DMS153 (cell line): Measurements from ENCODE around the gene PLA2G2C.

Experiments used
- DNase-seq: peaks from one replicate; lab custom pipeline; 2025; lab: John Stamatoyannopoulos, UW

The PLA2G2C gene

DNA sequence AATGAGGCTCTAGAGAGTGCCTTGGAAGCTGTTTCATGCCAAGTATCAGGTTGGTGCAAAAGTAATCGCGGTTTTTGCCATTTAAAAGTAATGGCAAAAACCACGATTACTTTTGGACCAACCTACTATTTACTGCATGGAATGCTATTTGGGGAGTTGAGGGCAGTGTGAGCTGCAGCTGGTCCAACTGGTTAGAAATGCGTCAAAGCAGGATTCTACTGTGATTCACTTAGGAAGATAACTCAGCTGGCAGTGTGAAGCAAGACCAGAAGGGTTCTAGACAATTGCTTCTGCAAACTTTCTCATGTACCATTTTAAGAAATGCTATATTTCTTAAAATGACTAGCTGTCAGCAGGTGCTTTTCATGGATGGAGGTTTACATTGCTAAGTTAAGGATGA, 21.2 kb upstream of the PLA2G2C start:
- no peak for DNase-seq

DNA sequence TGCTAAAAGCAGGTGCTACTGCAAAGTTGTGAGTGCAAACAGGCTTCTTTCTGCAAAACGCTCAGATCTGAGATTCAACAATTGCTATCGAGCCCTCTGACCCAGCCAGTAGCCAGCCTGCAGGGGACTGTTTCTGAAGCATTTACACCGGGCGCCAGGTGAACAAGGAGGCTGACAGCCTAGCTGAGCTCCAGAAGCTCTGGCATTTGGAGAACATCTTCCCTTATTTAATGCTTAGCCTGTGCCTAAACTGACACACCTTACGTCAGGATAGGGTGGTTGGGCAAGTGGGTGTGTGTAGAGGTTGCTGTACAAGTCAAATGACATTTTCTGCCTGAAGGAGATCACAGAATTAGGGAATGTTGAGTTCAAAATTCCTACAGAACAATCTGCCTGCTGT, 15.8 kb upstream of the PLA2G2C start:
- no peak for DNase-seq

DNA sequence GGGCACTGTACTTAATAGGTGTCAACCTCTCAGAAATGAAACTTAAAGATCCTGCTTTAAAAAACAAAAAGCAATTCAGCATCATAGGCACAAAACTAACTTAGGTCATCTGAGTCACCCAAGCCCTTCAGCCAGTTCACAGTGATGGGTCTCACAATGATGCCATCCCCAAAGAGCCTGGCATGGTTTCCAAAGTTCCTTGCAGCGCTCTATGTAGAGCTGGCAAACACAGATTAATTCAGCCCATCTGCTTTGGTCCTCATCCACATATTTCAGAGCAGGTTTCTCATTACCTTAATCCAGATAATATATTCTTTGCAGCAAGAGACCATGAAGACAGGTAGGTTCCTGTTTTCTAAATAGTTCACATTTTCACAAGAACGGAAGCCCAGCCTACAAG, 14.6 kb upstream of the PLA2G2C start:
- no peak for DNase-seq

DNA sequence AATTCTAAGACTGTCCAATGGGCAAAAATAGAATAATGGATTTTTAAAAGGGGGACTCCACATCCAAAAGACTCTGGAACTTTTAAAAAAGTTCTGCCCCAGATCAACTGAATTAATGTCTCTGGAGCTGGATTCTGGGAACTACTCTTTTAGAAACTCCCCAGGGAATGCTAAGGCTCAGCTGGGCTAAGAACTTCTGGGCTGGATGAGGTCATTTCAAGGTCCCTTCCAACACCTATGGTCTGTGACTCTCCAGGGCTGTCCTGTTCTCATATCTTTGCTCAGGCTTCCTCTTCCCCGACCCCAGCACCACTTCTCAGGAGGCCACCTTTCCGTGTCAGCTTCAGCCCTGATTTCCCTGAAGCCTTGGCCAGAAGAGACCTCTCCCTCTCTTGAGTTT, 13.5 kb upstream of the PLA2G2C start:
- no peak for DNase-seq

DNA sequence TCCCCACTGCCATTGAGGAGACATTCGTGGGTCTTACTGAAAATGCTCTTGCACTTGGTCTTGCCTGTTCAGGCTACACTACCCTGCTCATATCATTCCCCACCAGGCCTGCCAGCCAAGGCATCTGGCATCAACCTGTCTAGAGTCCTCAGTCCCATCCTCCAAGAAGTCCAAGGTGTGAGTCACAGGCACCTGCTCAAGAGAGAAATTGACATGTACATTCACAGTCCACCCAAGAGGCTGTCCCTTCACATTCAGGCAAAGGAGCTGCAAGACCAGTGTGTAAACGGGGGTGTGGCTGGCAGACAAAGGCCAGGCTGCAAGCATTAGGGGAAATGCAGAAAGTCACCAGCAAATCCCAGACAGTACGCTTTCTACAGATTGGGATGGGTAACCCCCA, 13.1 kb upstream of the PLA2G2C start:
- DNase-seq: peak; percentile 43

DNA sequence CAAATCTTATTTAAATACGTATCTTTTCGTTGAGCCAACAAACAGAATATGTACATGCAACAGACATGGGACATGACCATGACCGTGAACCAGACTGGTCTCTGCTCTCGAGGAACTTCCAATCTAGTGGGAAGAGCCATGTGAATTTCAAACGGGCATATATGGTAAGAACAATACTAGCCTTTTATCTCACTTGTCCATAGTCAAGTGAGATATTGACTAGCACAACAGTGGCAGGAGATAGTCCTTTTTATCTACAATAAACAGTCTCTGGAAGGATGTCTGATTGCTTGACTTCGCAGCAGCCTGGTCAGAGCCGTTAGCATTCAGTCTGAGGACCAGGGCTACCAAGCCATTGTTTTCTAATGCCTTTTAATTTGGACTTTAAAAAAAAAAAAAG, 12.6 kb upstream of the PLA2G2C start:
- no peak for DNase-seq

DNA sequence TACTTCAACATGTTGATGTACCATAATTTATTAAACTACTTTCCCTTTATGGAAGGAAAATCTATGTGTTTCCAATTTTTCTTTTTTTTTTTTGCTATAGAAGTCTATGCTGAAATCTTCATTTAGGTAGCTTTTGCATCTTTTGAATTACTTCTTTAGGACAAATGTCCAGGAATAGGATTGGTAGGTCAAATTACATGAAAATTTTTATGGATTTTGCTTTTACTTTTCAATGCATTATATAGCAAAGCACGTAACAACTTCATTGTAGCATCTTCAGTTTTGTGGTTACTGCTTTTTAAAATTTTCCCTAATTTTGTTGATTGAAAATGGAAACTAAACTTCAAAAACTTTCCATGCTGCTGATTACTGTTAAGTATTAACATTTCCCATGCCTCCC, 12.0 kb upstream of the PLA2G2C start:
- DNase-seq: no peak

DNA sequence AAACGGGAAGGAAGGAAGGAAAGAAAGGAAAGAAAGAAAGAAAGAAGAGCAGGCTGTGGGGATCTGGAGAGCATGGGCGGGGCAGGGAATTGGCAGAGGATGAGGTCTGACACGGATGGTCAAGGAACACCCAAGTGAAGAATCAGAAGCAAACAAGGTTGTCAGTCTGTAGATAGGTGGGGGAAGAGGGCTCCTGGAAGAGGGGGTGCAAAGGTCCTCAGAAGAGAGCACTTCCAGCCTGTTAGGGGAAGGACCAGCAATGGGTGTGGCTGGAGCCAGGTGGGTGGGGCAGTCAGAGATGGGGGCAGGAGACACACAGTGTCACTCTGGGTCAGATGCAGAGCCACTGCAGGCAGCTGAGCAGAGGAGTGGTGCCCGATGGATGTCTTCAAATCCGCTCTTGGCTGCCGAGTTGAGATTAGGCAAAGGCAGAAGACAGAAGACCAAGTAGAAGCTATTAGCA, 11.0 kb upstream of the PLA2G2C start:
- DNase-seq: no peak

DNA sequence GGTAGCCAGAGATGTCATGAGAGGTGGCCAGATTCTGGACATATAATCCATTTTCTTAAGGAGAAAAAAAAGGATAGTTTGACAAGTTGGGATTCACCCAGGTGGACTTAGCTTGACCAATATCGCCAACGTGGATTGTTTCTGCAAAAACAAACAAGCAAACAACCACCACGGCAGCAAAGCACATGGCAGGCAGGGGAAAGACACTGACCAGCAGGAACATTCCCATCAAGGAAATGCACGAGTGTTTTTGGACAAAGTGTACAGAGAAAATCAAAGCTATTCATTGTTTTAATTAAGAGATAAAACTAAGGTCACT, 9.1 kb upstream of the PLA2G2C start:
- DNase-seq: no peak

DNA sequence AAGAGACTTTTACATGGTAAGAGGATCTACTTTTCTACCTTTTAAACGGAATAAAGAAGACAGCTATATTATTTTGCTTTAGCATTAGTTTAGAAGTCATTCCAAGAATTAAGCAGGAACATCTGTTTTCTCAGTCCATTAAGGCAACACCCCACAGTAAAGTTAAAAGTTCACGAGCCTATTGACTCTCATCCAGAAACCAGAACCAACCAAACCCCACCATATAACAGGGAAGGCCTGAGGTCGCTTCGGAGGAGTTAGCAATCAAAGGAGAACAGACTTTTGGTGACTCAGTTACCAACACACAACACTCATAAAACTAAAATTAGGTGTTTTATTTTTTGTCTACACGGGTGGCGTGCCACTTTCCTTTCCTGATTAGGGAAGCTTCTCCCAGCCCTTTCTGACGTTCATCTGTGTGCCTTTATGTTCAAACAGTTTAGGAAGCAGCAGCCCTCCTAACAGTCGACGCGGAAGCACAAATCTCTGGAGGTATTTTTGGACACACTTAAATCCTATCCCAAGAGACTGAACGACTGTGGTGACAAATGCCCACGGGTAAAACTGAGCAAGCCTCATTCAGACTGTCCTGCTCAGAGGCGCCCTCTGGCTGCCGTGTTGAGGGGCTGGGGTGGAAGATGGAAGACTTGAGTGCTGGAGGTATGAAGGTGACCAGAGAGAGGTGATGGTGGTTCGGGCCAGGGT, 8.6 kb upstream of the PLA2G2C start:
- DNase-seq: peak; percentile 33

DNA sequence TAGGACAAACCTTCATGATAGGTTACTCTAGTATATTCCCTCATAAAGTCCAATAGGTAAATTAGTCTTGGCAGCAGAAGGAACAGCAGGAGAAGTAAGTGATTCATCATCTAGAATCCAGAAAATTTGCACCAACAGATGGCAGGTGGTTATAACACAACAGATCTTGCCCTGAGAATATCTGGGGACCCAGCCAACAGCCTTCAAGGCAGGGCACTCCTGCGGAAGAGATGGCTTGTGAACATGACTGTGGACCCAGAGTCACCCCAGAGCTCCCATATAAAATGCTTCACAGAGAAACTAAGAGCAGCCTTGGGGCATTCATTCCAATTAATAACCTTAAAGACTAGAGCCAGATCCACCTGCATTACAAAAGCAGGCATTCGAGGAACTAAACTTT, 7.9 kb upstream of the PLA2G2C start:
- DNase-seq: no peak

DNA sequence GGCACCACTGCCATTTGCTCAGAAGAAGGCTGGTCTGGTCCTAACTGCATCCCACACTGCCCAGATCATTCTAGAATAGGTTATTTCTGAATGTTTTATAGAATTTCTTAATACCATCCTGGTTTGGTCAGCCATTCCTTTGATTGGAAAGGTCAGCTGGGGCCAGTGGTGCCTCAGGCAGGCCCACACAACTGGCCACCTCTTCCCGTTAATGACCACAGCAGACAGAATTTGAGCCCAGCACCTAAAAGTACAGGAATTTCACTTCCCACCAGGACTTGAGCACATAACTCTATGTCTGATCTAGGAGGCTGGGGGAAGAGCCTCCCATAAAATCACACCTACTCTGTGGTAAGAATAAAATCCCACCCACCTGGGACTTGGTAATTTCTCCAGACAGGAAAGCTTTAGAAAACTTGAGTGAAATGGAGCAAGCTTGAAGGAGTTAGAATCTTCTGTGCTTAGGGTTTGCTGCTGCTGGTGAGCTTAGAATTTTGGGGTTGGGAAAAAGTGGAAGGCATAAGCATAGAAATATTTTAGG, 6.6 kb upstream of the PLA2G2C start:
- DNase-seq: no peak

DNA sequence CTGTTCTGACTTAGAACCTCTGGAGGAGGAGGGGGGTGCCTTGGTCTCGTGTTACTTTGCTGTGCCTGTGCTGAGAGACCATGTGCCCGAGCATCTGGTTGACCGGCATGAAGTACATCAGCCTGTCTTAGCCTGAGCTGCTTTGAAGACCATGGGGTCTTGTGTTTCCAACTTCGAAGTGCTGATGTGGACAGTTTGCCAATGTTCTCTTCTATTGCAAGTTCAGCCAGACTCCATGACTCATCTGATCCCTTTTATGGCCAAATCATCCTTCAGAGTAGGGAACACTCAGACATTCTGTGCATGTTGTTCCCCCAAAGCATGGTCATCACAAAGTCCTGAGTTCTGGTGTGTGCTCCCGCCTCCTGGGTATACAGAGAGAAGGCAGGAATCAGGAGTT, 6.0 kb upstream of the PLA2G2C start:
- DNase-seq: no peak

DNA sequence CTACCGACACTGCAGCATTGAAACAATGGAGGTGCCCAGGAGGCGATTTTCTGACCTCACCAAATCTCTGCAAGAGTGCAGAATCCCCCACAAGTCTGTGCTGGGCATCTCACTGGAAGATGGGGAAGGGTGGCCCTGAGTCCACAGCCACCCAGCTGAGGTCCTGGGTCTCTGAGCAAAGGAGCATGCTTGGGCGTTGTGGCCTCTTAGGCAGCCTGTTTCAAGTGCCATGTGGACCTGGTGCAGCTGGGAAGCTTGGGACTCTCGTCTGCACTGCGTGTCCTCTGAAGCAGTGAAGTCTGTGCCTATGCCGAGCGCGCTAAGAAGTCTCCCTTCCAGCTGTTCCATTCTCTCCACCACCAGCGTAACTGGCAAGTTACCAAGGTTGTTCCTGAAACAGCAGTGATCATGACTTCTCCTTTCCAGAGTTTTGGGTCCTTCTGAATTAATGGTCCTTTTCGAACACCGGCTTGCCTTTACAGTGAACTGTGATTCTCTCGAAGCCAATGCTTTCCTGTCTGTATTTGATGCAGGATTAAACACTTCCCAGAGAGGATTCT, 5.0 kb upstream of the PLA2G2C start:
- DNase-seq: no peak

DNA sequence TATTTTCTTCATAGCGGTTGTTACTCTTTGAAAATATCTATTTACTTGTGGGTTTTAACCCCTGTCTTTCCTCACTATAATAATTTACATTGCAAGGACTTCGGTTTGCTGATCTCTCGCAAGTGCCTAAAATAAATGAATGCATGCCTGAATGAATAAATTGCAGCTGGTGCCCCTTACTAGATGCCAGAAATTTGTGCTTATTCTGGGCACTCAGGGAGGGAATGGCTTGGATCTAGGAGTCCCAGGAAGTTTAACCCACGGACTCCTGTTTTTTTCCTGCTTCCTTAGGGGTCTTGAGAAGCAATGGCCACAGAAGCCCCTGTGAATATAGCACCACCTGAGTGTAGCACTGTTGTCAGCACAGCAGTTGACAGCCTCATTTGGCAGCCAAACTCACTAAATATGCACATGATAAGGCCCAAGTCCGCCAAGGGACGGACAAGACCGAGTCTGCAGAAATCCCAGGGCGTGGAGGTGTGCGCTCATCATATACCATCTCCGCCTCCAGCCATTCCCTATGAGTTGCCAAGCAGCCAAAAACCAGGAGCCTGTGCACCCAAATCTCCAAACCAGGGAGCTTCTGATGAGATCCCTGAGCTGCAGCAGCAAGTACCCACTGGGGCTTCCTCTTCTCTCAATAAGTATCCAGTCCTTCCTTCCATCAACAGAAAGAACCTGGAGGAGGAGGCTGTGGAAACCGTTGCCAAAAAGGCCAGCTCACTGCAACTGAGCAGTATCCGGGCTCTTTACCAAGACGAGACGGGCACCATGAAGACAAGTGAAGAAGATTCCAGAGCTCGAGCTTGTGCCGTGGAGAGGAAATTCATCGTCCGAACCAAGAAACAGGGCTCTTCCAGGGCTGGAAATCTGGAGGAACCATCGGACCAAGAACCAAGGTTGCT, 4.2 kb upstream of the PLA2G2C start:
- DNase-seq: no peak

DNA sequence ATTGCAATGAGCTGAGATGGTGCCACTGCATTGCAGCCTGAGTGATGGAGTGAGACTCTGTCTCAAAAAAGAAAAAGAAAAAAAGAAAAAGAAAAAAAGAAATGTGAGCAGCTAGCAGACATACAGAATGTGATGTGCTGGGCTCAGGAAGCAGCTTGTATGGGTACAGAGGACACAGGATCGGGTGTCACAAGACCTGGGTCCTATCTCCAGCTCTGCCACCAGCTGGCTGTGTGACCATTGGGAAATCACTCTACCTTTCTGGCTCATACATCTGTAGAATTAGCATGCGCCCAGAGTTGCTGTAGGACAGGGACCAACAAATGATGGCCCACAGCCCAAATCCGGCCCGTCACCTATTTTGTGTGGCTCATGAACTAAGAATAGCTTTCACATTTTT, 3.3 kb upstream of the PLA2G2C start:
- DNase-seq: no peak

DNA sequence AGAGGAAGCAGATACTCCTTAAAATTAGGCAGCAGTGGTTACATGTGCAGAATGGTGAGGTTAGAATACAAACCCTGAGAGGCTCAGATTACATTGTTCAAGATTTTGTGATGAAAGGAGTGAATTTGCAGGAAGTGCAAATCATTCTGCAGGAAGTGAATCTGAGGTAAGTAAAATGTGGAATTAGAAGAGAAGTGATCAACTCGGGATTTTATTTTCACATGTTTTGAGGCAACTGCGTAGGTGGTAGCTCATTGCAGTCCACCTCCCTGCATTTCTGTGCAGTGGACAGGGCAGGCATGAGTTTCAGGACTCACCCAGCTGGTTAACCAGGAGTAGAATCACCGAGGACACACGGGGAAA, 2.1 kb upstream of the PLA2G2C start:
- DNase-seq: no peak

DNA sequence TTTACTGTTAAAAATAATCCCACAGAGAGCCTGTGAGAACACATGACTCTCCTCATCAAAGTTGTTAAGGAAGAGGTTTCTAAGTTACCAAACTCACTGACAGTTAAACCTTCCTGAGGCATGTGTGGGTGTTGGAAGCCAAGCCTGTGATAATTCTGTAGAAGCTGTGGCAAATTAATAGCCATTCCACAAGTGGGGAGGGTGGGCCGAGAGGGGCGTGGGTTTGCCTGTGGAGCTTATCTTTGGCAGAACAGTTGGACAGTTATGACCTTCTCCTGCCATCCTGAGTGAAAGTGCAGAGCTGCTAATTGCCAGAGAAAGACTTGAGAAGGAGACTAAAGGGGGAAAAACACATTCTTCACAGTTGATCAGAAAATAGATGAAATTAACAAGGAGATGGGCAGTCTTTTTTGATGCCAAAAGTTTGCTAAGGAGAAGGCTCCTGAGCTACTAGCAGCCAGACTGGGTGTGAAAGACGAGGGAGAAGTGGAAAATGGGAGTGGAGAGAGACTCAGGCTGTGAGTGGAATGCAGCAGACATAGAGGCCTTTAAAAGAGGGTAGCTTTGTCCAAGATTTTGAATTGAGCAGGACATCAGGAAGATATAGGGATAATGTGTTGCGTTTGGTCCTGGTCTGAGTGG, 1.6 kb upstream of the PLA2G2C start:
- DNase-seq: no peak

DNA sequence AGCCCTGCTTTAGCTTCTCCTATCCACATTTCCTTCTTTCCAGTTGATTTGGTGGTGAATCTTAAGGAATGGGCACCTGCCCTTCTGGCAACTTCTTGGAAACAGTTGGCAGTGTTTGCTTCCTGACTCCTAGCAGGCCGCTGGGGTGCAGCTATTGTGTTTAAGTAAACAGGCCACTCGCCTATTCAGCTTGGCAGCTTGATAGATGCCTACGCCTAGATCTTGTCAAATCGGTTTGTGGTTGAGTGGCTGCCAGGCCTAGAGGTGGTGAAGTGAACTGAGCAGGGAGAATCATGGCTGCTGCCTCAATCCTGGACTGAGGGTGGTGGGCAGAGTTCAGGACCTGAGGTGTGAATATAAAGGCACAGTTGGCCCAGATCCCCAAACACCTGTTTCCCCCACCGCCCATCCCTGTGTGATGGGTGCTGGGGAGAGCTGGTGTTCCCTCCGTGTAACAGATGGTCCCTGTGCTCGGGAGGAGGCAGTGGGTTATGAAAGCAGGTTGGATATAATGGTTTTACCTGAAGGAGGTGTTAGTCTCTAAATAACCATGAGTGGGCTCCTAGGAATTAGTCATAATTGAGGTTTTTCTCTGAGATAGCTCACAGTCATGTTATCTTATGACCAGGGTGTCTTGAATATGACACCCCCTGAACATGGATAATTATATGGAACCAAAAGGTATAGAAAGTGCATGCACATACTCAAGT, 940 bp upstream of the PLA2G2C start:
- peak; percentile 85 for DNase-seq

DNA sequence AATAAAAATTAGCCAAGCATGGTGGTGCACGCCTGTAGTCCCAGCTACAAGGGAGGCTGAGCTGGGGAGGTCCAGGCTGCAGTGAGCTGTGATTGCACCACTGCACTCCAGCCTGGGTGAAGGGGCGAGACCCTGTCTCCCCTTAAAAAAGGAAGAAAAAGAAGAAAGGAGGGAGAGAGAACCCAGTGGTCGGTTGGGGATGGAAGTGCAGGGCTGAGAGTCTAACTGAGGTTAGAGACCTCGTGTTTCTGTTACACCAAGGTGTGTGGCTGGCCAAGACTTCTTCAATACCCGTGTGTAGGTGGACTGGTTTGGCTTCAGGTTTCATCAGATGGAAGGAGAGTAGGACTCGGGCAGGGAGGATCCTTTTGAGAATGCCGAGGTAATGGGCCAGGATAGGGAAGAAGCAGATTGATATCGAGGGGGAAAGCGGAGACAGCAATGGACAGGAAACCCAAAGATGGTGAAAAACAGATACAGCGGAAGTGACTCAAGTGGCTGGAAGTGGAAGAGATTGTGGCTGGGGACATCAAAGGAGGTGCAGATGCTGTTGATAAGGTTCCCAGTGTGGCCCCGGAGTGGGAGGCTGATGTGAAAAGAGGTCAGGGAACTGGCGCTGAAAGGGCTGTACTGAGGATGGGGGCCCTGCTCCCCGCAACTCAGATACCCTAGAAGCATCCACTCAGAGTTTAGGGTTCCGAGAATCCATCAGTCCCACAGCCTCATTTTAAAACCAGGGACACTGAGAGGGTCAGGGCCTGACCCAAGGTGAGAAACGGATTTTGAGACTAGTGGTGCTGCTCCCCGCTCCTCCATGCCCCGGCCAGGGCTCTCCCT, 1.1 kb downstream of the PLA2G2C start:
- no peak for DNase-seq

DNA sequence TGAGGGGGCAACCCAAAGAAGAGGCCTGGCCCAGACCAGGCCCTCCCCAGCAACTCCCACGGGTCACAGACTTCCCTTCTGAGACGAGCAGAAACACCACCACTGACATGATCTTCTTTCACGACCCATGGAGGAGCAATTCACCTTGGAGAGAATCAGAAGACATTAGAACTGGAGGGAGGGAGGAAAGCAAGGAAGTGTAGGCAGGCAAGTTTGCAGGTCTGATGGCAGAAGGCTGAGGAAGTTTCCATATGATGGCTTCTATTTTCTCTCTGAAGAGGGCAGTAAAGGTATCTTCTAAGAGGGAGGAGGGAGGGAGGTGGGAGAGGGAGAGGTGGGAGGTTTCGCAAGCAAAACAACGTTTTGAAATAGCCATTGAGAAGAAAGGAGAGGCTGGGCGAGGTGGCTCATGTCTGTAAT, 1.8 kb downstream of the PLA2G2C start:
- peak; percentile 13 for DNase-seq
